Astrocyte (in vitro differentiated cells and primary cell): ENCODE results near the gene UNC93B1. TPM values are rescaled to one million over a fixed set of nuclear protein-coding genes. Genes with fewer than 3 reads are reported as not detected.

Experiments
- DNase-seq: peaks from one replicate; pipeline ENCODE4 v3.0.0-alpha.2; 2010; ENCODE audit warnings: low read depth
- FAIRE-seq: peaks from 2 replicates; lab custom pipeline; 2011; peaks lifted over from hg19 to GRCh38; lab: Jason Lieb, UNC
- H2AFZ ChIP-seq: 2 replicates; pipeline ENCODE4 v1.6.0; 2012; ENCODE audit warnings: low read depth, low read length, inconsistent platforms
- H3K27ac ChIP-seq: 2 replicates; pipeline ENCODE4 v1.5.1; 2011; ENCODE audit warnings: low read depth, low read length, inconsistent platforms
- H3K27me3 ChIP-seq: 2 replicates; pipeline ENCODE4 v1.6.0; 2011; ENCODE audit warnings: low read length, inconsistent platforms; ENCODE audit not compliant: insufficient read depth
- H3K36me3 ChIP-seq: 2 replicates; pipeline ENCODE4 v1.5.1; 2011; ENCODE audit warnings: low read length, inconsistent platforms; ENCODE audit not compliant: insufficient read depth
- H3K4me1 ChIP-seq: 2 replicates; pipeline ENCODE4 v1.5.1; 2011; ENCODE audit warnings: low read length, inconsistent platforms; ENCODE audit not compliant: insufficient read depth
- H3K4me2 ChIP-seq: 2 replicates; pipeline ENCODE4 v1.6.0; 2012; ENCODE audit warnings: low read length, inconsistent platforms
- H3K4me3 ChIP-seq: 2 replicates; pipeline ENCODE4 v1.5.1; 2011; ENCODE audit warnings: low read depth, mild to moderate bottlenecking, low read length, inconsistent platforms; ENCODE audit not compliant: insufficient read depth
- H3K79me2 ChIP-seq: 2 replicates; pipeline ENCODE4 v1.6.0; 2012; ENCODE audit warnings: mild to moderate bottlenecking, low read length, inconsistent platforms; ENCODE audit not compliant: insufficient read depth
- H3K9ac ChIP-seq: 2 replicates; pipeline ENCODE4 v1.6.0; 2012; ENCODE audit warnings: mild to moderate bottlenecking, low read length, inconsistent platforms
- H3K9me3 ChIP-seq: 2 replicates; pipeline ENCODE4 v1.5.1; 2012; ENCODE audit warnings: low read depth, mild to moderate bottlenecking, low read length, inconsistent platforms; ENCODE audit not compliant: insufficient read depth
- H4K20me1 ChIP-seq: 2 replicates; pipeline ENCODE4 v1.6.0; 2012; ENCODE audit warnings: low read length, inconsistent platforms; ENCODE audit not compliant: insufficient read depth
- H3K27ac Mint-ChIP-seq: one replicate; pipeline ENCODE4 v1.8.0; 2021; ENCODE audit warnings: mild to moderate bottlenecking, mixed read lengths; ENCODE audit not compliant: unreplicated experiment
- H3K27me3 Mint-ChIP-seq: one replicate; pipeline ENCODE4 v1.8.0; 2021; ENCODE audit warnings: low read depth, mixed read lengths; ENCODE audit not compliant: unreplicated experiment
- H3K36me3 Mint-ChIP-seq: one replicate; pipeline ENCODE4 v1.8.0; 2021; ENCODE audit warnings: low read depth, mixed read lengths; ENCODE audit not compliant: unreplicated experiment
- H3K4me1 Mint-ChIP-seq: one replicate; pipeline ENCODE4 v1.8.0; 2021; ENCODE audit warnings: low read depth, mixed read lengths; ENCODE audit not compliant: unreplicated experiment
- H3K4me3 Mint-ChIP-seq: one replicate; pipeline ENCODE4 v1.8.0; 2021; ENCODE audit warnings: mild to moderate bottlenecking, moderate library complexity, mixed read lengths; ENCODE audit not compliant: unreplicated experiment
- H3K9me3 Mint-ChIP-seq: one replicate; pipeline ENCODE4 v1.8.0; 2021; ENCODE audit warnings: mild to moderate bottlenecking, mixed read lengths; ENCODE audit not compliant: unreplicated experiment
- CTCF ChIP-seq: IDR thresholded peaks from 2 replicates; pipeline ENCODE4 v1.5.1; 2011; ENCODE audit warnings: low read depth, mild to moderate bottlenecking, inconsistent platforms, low read length, moderate library complexity; ENCODE audit not compliant: insufficient read depth
- EZH2 ChIP-seq: IDR thresholded peaks from 2 replicates; pipeline ENCODE4 v1.6.1; 2012; ENCODE audit warnings: mild to moderate bottlenecking, low read length, inconsistent platforms; ENCODE audit not compliant: insufficient read depth
- total RNA-seq: library from RNA; stranded (reverse); gene quantifications from 2 replicates; pipeline ENCODE4 v1.2.1, GENCODE V29; 2021

The UNC93B1 gene
- total RNA-seq, 1 donor from 2014 or later: 37.3 TPM

GRCh38 chr11:68002938-68003845, 705 bp downstream of the UNC93B1 start:
- FAIRE-seq (no peak), DNase-seq (no peak)
- no peaks in the 10 kb centered on the region for H3K4me1 Mint-ChIP-seq
- Histone ChIP-seq H3K4me2 (peak overlapping the region; percentile 83), H4K20me1 (no peaks in the 10 kb centered on the region), H2AFZ (peak overlapping the region; percentile 73), H3K4me3 (peak overlapping the region; percentile 51), H3K36me3 (no peaks in the 10 kb centered on the region), H3K27ac (no peak overlapping the region), H3K9me3 (no peaks in the 10 kb centered on the region), H3K27me3 (no peaks in the 10 kb centered on the region), H3K79me2 (no peaks in the 10 kb centered on the region), H3K4me1 (no peaks in the 10 kb centered on the region), H3K9ac (peak overlapping the region; percentile 16)
- peaks cover 4% of the 10 kb centered on the region for H3K36me3 Mint-ChIP-seq
- TF ChIP-seq CTCF (no peak), EZH2 (no peak)
- peak overlapping the region; percentile 90 for H3K4me3 Mint-ChIP-seq
- H3K27ac Mint-ChIP-seq: peak overlapping the region; percentile 47
- H3K27me3 Mint-ChIP-seq: peaks cover 12% of the 10 kb centered on the region
- H3K9me3 Mint-ChIP-seq: no peaks in the 10 kb centered on the region

DNA sequence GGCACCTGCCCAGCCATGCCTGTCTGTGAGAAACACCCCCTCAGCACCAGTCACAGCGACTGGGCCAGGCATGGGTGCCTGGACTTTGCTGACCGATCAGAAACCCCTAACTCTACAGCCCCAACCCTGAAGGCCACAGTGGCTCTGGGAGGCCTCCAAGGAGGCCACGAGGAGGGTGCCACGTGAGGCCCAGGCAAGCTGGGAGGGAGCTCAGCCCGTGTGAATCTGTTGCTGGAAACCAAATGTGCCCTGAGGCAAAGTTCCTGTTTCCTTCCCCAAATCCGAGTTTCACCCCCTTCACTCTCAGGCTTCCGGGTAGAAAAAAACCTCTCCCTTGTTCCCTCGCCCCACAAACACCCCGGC, 1.3 kb downstream of the UNC93B1 start:
- Histone ChIP-seq H3K27me3 (no peaks in the 10 kb centered on the region), H3K4me1 (no peaks in the 10 kb centered on the region), H2AFZ (no peak overlapping the region), H3K4me2 (peak overlapping the region; percentile 83), H3K36me3 (no peaks in the 10 kb centered on the region), H3K4me3 (no peak overlapping the region), H3K27ac (no peak overlapping the region), H3K79me2 (no peaks in the 10 kb centered on the region), H3K9ac (no peak overlapping the region), H3K9me3 (no peaks in the 10 kb centered on the region), H4K20me1 (no peaks in the 10 kb centered on the region)
- Mint-ChIP-seq H3K27me3 (peaks cover 12% of the 10 kb centered on the region), H3K36me3 (peaks cover 8% of the 10 kb centered on the region), H3K4me1 (no peaks in the 10 kb centered on the region), H3K4me3 (peak overlapping the region; percentile 90), H3K27ac (no peak overlapping the region), H3K9me3 (no peaks in the 10 kb centered on the region)
- no peak for TF ChIP-seq EZH2
- no peak for TF ChIP-seq CTCF
- FAIRE-seq (no peak), DNase-seq (no peak)

DNA sequence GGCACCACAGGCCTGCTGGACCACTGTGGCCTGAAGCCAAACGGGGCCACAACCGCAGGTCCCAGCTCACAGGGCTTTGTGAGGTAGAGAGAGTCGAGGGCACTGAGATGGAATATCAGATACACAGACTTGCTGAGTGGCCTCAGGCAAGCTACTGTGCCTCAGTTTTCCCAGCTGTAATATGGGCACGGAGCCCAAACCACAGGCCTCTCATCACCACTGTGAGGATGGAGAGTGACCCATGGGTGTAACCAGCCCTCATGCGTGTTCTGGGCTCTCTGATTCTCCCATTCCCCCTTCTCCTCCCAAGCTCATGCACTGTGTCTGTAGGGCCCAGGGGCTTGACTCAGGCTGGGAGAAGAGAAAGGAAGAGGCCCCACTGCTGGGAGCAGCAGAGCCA, 4.2 kb downstream of the UNC93B1 start:
- no peaks in the 10 kb centered on the region for H3K4me1 Mint-ChIP-seq

More for the DNA sequence above, 4.2 kb downstream of the UNC93B1 start:
- H3K4me3 ChIP-seq: no peak overlapping the region
- FAIRE-seq (no peak), DNase-seq (no peak)
- no peak overlapping the region for H3K4me3 Mint-ChIP-seq
- TF ChIP-seq EZH2: no peak
- TF ChIP-seq CTCF: no peak
- H3K27me3 ChIP-seq: no peaks in the 10 kb centered on the region
- no peaks in the 10 kb centered on the region for H3K79me2 ChIP-seq
- peaks cover 6% of the 10 kb centered on the region for H3K27me3 Mint-ChIP-seq
- H3K36me3 ChIP-seq: no peaks in the 10 kb centered on the region
- no peak overlapping the region for H3K27ac ChIP-seq
- no peaks in the 10 kb centered on the region for H3K4me1 ChIP-seq
- H2AFZ ChIP-seq: no peak overlapping the region
- H3K27ac Mint-ChIP-seq: no peak overlapping the region
- H3K4me2 ChIP-seq: no peak overlapping the region
- H3K9ac ChIP-seq: no peak overlapping the region
- H4K20me1 ChIP-seq: no peaks in the 10 kb centered on the region
- peaks cover 14% of the 10 kb centered on the region for H3K36me3 Mint-ChIP-seq
- no peaks in the 10 kb centered on the region for H3K9me3 ChIP-seq
- H3K9me3 Mint-ChIP-seq: no peaks in the 10 kb centered on the region
